NCI-H128 (cell line): ENCODE data around the gene ITPR1.

Experiments
- DNase-seq: peaks from one replicate; lab custom pipeline; 2025; ENCODE audit not compliant: unreplicated experiment; lab: John Stamatoyannopoulos, UW

ITPR1 gene

DNA sequence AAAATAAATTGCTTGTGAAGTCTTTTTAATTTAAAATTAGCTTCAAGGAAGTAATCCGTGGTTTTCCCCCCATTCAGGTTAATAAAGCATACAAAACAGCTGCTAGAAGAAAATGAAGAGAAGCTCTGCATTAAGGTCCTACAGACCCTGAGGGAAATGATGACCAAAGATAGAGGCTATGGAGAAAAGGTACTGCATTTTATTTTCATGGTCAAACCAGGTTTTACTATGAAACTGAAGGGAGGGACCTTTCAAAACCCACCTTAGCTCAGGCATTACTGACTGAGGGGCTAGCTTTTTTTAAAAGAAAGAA is 218.5 kb downstream of the ITPR1 start:
- DNase-seq: no peak

- DNase-seq: no peak
Observed at GRCh38 chr3:4712109-4712508, 219.0 kb downstream of the ITPR1 start.

GRCh38 chr3:4714045-4714444 is 220.9 kb downstream of the ITPR1 start:
- DNase-seq: no peak

- DNase-seq: no peak
Observed at GRCh38 chr3:4716266-4716665, 223.1 kb downstream of the ITPR1 start.

DNA sequence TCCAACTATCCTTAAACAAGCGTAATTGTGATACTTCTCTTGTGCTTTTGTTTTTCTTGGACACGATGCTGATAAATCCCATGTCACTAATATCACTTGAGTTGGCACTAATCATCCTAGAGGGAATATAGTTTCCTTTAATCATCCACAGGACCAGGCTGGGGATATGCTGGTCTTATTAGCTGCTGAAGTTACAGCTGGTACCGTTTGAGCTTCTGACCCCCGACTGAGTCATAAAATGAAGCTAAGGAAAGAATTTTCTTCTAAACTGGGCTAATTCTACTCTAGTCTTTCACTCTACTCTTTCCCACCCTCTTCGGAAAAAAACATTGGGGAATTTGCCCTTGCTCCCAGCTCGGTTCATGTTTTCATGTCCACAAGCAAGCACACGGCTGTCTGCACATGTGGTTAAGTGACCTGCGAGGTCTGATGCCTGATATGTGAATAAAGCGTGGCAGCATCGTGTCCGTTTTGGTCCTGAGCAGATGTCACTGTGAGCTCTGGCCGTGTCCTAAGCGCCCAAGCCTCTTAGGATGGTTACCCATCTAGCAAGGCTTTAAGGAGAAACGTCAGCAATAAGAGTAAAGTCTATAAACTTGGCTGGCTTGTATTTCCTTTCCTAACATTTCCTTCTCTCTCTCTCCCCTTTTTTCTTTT is 223.7 kb downstream of the ITPR1 start:
- DNase-seq: no peak

DNA sequence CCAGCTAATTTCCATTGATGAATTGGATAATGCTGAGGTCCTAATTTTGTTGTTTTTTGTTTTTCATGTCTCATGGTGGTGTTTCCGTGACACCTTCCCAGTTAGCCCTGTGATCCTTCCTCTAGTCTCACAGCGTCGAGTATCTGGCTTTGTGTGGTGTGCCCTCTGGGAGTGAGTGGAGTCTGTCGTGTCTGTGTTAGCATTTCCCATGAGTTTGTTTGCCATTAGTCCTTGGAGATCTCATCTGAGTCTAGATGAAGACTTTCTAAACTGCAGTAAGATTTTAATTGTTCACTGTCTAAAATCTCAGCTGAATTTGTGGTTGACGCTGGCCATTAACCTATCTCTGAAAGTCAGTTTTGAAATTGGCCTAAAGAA is 224.2 kb downstream of the ITPR1 start:
- no peak for DNase-seq

DNA sequence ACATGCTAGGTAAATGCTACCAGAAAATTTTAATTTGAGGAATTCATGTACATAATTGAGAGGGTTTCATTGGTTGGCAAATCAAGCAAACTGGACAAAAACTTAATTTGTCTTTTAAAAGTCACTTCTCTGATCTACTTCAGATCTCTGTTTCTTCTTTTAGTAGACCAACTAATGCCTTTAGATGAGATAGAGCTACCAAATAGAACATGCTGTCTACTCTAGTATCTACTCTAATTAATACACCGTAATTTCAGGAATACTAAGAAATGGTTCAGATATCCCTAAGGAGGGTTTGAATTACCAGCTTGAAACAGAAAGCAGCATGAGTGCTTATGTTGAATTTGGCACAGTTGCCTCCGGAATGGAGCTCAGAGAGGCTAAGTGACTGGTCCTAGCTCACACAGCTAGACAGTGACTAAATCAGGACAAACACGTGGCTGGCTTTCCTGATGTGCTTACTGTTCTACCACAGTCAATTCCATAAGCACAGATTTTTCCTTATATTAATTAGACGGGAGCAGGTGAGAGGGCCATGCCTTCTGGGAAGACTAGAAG is 225.1 kb downstream of the ITPR1 start:
- DNase-seq: no peak

DNA sequence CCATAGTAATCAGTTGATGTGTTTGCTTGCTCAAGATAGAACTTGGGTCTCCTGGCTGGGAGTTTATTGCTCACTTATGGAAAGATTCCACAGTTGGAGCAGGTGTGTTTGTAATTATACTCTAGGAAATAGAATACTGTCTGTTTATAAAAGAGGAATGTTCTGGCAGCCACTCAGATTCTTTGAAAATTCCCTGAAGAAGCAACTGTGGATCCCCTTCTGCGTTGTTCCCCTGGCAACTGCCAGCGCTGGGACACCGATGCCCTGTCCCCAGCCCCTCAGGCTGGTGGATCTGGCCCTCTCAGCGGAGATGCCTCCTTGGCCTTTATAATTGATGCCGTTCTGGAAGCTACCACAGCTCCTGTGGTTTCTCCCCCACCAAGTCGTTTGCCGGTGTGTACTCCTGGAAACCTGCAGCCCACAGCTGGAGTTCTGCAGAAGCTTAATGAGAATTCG is 225.9 kb downstream of the ITPR1 start:
- no peak for DNase-seq

DNA sequence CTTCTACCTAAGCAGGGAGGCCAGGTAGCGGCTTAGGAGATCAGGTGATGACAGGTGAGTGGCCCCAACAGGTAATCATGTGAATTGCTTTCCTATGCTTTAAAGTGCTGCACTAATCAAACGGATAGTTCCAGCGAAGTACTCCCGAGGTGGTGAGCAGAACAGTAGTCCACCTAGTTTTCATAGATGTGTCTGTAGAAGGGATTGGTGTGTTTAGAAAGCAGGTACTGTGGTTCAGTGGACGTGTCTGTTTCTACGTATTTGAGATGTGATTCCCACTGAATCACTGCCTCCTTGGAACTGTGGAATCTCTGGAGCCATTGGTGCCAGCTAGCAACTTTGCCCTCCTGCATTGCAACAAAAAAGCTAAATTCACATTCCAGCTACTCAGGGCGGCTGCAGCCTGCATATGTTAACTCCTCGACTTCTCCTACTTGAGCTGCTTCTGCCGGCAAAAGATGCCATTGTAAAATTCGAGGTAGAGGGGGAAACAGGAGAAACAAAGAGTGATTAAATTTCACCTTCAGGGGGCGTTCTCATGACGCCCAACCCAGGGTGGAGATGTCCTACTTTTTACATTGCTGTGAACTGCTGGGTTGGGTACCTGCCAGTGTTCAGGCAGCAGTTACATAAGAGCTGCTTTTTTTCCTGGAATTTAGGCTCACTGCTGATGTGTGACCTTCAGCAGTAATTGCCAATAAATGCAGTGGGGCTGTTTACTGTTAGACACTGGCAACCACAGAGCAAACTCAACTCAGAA is 227.3 kb downstream of the ITPR1 start:
- no peak for DNase-seq

GRCh38 chr3:4721511-4721911 is 228.4 kb downstream of the ITPR1 start:
- no peak for DNase-seq

GRCh38 chr3:4722103-4722502 is 229.0 kb downstream of the ITPR1 start:
- DNase-seq: no peak

GRCh38 chr3:4724051-4724629 is 231.0 kb downstream of the ITPR1 start:
- no peak for DNase-seq

DNA sequence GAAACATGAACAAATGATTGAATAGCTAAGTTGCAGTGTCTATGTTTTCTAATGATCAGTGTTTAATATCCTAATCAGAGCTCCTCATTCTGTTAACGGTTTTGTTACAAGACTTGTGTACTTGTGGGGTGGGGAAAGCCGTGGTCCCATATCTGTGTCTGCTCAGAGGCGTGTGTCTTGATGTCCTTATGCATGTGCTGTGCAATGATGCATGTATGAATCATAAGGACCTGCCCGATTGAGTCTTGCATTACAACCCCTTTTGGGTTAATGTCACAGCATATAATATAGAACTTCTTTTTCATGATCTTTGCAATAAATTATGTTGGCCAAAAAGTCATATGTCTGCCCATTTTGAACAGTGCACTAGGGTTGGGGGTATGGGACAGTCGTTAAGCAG is 233.4 kb downstream of the ITPR1 start:
- no peak for DNase-seq

GRCh38 chr3:4729061-4729973 is 236.2 kb downstream of the ITPR1 start:
- DNase-seq: no peak

DNA sequence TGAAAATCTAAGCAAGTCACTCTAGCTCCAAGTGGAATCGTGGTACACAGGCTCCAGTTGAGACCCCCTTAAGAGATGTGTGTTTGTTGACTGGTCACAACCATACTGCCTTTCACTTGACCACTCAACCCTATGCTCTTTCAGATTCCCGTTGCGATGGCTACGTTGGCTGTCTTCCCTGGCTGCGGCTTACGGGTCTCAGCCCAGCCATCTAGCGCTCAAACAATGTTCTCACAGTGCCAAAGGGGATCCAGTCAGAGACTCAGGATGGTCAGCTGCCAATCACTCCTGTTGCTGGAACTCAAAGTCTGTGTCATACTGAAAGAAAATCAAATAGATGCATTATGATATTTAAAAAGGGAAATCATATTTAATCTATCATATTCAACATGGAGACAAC is 237.6 kb downstream of the ITPR1 start:
- DNase-seq: no peak

GRCh38 chr3:4731543-4732111 is 238.5 kb downstream of the ITPR1 start:
- DNase-seq: no peak

DNA sequence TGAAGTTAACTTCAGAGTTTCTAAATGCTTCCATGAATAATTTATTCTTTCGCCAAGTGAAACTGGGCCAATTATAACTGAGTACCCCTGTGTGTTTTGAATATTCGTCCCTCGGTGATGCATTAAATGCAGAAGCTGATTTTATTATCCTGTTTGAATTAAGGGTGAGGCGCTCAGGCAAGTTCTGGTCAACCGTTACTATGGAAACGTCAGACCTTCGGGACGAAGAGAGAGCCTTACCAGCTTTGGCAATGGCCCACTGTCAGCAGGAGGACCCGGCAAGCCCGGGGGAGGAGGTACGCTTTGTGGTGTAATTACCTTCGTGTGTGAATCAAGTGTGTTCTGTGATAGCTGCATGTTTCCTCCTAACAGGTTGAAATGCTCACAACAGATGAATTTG is 239.8 kb downstream of the ITPR1 start:
- DNase-seq: no peak

DNA sequence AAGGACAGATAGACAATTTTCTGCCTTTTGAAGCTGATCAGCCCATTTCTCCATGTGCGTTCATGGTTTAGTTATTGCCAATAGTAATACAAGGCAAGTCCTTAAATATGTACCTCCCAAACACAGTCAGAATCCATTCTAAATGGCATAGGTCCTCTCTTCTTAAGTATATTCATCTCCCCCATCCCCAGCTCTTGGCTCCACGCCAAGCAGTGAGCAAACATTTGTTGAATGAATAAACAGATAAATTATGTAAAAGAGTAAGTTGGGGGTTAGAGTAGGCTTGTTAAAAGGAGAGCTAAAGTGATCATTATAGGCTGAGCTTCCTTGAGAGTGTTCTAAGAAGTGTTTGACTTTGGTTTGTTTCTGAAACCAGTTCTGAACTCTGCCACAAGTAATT is 241.3 kb downstream of the ITPR1 start:
- DNase-seq: no peak

GRCh38 chr3:4735243-4735642 is 242.1 kb downstream of the ITPR1 start:
- no peak for DNase-seq

- DNase-seq: no peak
Observed at GRCh38 chr3:4736284-4736861, 243.2 kb downstream of the ITPR1 start.
